Type B pancreatic cell (in vitro differentiated cells): ENCODE results near the gene CHST9. TPM values are rescaled to one million over a fixed set of nuclear protein-coding genes. Genes with fewer than 3 reads are reported as not detected.

Source experiments
- DNase-seq: peaks from one replicate; pipeline ENCODE4 v3.0.0; 2021; ENCODE audit warnings: mixed read lengths; ENCODE audit not compliant: unreplicated experiment; ENCODE audit errors: extremely low spot score
- H3K27ac Mint-ChIP-seq: 2 replicates; pipeline ENCODE4 v1.8.0; 2021; ENCODE audit warnings: mild to moderate bottlenecking, mixed read lengths
- H3K27me3 Mint-ChIP-seq: 2 replicates; pipeline ENCODE4 v1.8.0; 2021; ENCODE audit warnings: mixed read lengths
- H3K36me3 Mint-ChIP-seq: 2 replicates; pipeline ENCODE4 v1.8.0; 2021; ENCODE audit warnings: mixed read lengths
- H3K4me1 Mint-ChIP-seq: one replicate; pipeline ENCODE4 v1.8.0; 2021; ENCODE audit warnings: mixed read lengths; ENCODE audit not compliant: unreplicated experiment
- H3K4me3 Mint-ChIP-seq: 2 replicates; pipeline ENCODE4 v1.8.0; 2021; ENCODE audit warnings: mild to moderate bottlenecking, mixed read lengths
- H3K9me3 Mint-ChIP-seq: 2 replicates; pipeline ENCODE4 v1.8.0; 2021; ENCODE audit warnings: mixed read lengths
- CTCF ChIP-seq: fragments of 200-600 bp; sonication (generic); conservative IDR thresholded peaks from 2 replicates; pipeline ENCODE4 v1.5.0; 2021; ENCODE audit warnings: antibody characterized with exemption, mild to moderate bottlenecking
- total RNA-seq: library from RNA; stranded (reverse); gene quantifications from 2 replicates; pipeline ENCODE4 v1.2.1, GENCODE V29; 2021; ENCODE audit warnings: low replicate concordance

CHST9 gene
- total RNA-seq, 1 donor from 2014 or later = 9.9 TPM

GRCh38 chr18:27225947-27226481 lies 40.9 kb upstream of the CHST9 start:
- H3K27me3 Mint-ChIP-seq = peaks cover 3% of the 10 kb centered on the region
- no peak overlapping the region for H3K27ac Mint-ChIP-seq
- H3K4me3 Mint-ChIP-seq = no peak overlapping the region
- no peaks in the 10 kb centered on the region for H3K36me3 Mint-ChIP-seq
- peaks cover 11% of the 10 kb centered on the region for H3K4me1 Mint-ChIP-seq
- no peak for TF ChIP-seq CTCF
- no peak for DNase-seq
- H3K9me3 Mint-ChIP-seq = peaks cover 5% of the 10 kb centered on the region

GRCh38 chr18:27223526-27224291 lies 38.6 kb upstream of the CHST9 start:
- no peak for DNase-seq
- H3K9me3 Mint-ChIP-seq = peaks cover 10% of the 10 kb centered on the region
- TF ChIP-seq CTCF = no peak
- H3K36me3 Mint-ChIP-seq = no peaks in the 10 kb centered on the region
- H3K27me3 Mint-ChIP-seq = peaks cover 3% of the 10 kb centered on the region
- no peak overlapping the region for H3K27ac Mint-ChIP-seq
- no peak overlapping the region for H3K4me3 Mint-ChIP-seq
- H3K4me1 Mint-ChIP-seq = peaks cover 11% of the 10 kb centered on the region

- Mint-ChIP-seq H3K36me3 (no peaks in the 10 kb centered on the region), H3K27ac (no peak overlapping the region), H3K4me3 (no peak overlapping the region), H3K27me3 (no peaks in the 10 kb centered on the region), H3K4me1 (no peaks in the 10 kb centered on the region), H3K9me3 (no peaks in the 10 kb centered on the region)
- no peak for TF ChIP-seq CTCF
- DNase-seq = no peak
Measured at GRCh38 chr18:27214831-27215230, 29.7 kb upstream of the CHST9 start.

- H3K27ac Mint-ChIP-seq = no peak overlapping the region
Measured at GRCh38 chr18:27213123-27213717, 28.1 kb upstream of the CHST9 start.

GRCh38 chr18:27211569-27211968 lies 26.5 kb upstream of the CHST9 start:
- no peak overlapping the region for H3K27ac Mint-ChIP-seq
- no peak for DNase-seq
- H3K4me3 Mint-ChIP-seq = no peak overlapping the region
- no peaks in the 10 kb centered on the region for H3K4me1 Mint-ChIP-seq
- no peaks in the 10 kb centered on the region for H3K9me3 Mint-ChIP-seq
- no peaks in the 10 kb centered on the region for H3K36me3 Mint-ChIP-seq
- TF ChIP-seq CTCF = no peak
- H3K27me3 Mint-ChIP-seq = no peaks in the 10 kb centered on the region

More at GRCh38 chr18:27213123-27213717, 28.1 kb upstream of the CHST9 start:
- no peak for DNase-seq
- Mint-ChIP-seq H3K4me3 (no peak overlapping the region), H3K9me3 (no peaks in the 10 kb centered on the region), H3K4me1 (no peaks in the 10 kb centered on the region), H3K27me3 (no peaks in the 10 kb centered on the region), H3K36me3 (no peaks in the 10 kb centered on the region)
- TF ChIP-seq CTCF = no peak
